PC-3 (cell line): ENCODE data around the gene GPC5.

ENCODE experiments used
- EZH2 ChIP-seq: fragments of 300-600 bp; sonication (generic); IDR thresholded peaks from one replicate; pipeline ENCODE4 v1.6.1; 2017; ENCODE audit warnings: antibody characterized with exemption, mild to moderate bottlenecking, low read length; ENCODE audit not compliant: unreplicated experiment
- EZH2phosphoT487 ChIP-seq: fragments of 300-600 bp; sonication (generic); IDR thresholded peaks from 2 replicates; pipeline ENCODE4 v1.6.1; 2018; ENCODE audit warnings: mild to moderate bottlenecking, antibody characterized with exemption, low read length, borderline replicate concordance
- TF ChIP-seq, protein P1 (sequence below): fragments of 300-600 bp; sonication (generic); conservative IDR thresholded peaks from 2 replicates; pipeline ENCODE4 v1.5.1; 2017; ENCODE audit warnings: antibody characterized with exemption, low read depth, mild to moderate bottlenecking, low read length

DNA sequence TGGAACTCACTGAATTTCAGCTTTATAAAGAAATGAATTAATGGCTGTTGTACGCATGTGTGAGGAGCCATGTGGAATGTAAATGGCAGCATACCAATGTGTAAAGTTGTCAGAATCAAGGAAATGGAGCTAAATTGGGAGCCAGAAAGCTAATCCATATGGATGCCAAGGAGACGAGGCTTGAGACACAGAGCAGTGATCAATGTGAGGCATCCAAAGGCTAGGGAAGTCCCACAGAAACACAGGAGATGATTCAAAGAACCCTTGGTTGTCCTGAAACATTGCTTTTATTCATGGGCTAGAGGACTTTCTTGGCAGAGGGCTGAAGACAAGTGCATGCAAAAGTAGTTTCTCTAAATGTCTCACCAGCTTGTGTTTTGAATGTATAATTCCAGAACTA is 1271.7 kb downstream of the GPC5 start:
- TF ChIP-seq, protein P1, sequence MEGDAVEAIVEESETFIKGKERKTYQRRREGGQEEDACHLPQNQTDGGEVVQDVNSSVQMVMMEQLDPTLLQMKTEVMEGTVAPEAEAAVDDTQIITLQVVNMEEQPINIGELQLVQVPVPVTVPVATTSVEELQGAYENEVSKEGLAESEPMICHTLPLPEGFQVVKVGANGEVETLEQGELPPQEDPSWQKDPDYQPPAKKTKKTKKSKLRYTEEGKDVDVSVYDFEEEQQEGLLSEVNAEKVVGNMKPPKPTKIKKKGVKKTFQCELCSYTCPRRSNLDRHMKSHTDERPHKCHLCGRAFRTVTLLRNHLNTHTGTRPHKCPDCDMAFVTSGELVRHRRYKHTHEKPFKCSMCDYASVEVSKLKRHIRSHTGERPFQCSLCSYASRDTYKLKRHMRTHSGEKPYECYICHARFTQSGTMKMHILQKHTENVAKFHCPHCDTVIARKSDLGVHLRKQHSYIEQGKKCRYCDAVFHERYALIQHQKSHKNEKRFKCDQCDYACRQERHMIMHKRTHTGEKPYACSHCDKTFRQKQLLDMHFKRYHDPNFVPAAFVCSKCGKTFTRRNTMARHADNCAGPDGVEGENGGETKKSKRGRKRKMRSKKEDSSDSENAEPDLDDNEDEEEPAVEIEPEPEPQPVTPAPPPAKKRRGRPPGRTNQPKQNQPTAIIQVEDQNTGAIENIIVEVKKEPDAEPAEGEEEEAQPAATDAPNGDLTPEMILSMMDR, result no peak
- TF ChIP-seq EZH2 (no peak), EZH2phosphoT487 (no peak)
